GDM1 (cell line): Measurements from ENCODE around the gene ARAF.

Experiments used
- DNase-seq: peaks from one replicate; lab custom pipeline; 2025; lab: John Stamatoyannopoulos, UW

The ARAF gene

DNA sequence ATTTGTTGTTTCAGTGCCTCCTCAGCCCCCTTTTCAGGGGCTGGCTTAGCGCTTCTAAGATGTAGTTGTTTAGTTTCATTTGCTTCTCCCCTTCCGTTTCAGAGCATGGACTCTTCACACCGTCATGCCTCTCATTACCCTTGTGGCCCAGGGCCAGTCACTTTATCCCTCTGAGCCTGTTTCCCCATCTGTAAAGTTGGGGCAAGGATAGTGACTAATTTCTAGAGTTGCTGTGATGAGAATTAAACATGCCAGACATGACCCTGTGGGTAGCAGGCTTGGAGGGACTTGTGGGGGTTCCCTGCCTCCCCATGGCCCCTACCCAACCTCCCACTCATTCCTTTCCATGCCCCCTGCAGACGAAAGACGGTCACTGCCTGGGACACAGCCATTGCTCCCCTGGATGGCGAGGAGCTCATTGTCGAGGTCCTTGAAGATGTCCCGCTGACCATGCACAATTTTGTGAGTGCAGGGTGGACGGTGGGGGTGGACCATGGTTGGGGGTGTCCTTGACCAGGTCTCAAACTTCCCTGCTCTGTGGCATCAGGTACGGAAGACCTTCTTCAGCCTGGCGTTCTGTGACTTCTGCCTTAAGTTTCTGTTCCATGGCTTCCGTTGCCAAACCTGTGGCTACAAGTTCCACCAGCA lies 3.6 kb downstream of the ARAF start:
- no peak for DNase-seq

DNA sequence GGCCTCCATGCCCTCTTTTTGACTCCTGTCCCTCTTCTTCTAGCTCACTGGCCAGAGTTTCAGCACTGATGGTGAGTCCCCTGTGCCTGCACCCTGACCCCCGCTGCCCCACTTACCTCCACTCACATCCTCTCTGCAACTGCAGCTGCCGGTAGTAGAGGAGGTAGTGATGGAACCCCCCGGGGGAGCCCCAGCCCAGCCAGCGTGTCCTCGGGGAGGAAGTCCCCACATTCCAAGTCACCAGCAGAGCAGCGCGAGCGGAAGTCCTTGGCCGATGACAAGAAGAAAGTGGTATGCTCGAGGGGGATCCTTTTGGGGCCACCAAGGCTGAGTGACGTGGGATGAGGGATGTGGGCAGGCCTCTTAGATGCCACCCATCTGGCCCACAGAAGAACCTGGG lies 5.8 kb downstream of the ARAF start:
- no peak for DNase-seq

DNA sequence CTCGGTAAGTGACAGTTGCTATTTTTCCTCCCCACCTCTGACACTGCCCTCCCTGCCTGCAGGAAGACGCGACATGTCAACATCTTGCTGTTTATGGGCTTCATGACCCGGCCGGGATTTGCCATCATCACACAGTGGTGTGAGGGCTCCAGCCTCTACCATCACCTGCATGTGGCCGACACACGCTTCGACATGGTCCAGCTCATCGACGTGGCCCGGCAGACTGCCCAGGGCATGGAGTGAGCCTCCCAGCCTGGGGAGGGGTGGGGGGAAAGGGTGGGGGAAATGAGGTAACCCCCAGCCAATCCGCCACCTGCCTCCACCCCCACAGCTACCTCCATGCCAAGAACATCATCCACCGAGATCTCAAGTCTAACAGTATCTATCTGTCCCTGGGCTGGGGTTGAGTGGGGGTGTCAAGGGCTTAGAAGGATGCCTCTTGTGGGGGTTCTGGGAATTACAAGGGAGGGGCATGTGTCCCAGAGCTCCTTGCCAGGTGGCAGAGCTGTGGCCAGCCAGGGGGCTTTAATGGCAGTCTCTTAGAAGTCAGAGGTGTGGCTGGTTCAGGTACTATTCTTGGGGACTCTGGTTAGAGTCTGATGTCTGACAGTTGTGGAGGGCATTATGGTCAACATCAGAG lies 7.8 kb downstream of the ARAF start:
- no peak for DNase-seq

DNA sequence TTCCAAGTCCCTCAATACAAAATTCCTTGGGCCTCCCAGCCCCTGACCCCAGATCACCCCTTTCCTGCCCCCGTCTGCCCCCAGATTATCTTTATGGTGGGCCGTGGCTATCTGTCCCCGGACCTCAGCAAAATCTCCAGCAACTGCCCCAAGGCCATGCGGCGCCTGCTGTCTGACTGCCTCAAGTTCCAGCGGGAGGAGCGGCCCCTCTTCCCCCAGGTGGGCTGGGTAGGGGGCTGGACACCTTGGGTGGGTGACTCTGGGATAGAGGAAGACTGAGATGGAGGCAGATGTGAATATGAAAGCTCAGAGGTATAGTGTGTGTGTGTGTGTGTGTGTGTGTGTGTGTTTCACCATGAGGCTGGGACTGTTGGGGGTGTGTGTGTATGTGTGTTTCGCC lies 9.8 kb downstream of the ARAF start:
- no peak for DNase-seq

DNA sequence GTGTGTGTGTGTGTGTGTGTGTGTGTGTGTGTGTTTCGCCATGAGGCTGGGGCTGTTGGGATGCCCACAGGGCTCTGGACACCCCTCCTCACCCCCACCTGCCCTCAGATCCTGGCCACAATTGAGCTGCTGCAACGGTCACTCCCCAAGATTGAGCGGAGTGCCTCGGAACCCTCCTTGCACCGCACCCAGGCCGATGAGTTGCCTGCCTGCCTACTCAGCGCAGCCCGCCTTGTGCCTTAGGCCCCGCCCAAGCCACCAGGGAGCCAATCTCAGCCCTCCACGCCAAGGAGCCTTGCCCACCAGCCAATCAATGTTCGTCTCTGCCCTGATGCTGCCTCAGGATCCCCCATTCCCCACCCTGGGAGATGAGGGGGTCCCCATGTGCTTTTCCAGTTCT lies 10.2 kb downstream of the ARAF start:
- DNase-seq: no peak

DNA sequence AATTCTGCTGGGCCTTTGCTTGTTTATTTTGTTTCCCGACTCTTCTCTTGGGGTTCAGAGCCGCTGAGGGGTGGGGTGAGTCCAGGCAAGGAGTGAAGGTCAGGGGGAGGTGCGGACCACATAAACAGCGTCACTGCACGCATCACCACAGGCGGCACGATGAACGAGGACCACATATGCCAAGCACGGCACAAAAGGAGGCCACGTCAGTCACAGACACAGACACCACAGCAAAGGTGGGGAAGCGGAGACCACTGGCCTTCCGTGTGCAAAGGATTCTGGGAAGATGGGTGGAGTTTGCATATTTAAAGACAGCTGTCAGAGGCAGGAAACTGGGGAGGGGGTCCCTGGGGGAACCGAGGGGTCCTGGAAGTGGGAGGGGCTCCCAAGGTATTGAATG lies 10.9 kb downstream of the ARAF start:
- DNase-seq: no peak

DNA sequence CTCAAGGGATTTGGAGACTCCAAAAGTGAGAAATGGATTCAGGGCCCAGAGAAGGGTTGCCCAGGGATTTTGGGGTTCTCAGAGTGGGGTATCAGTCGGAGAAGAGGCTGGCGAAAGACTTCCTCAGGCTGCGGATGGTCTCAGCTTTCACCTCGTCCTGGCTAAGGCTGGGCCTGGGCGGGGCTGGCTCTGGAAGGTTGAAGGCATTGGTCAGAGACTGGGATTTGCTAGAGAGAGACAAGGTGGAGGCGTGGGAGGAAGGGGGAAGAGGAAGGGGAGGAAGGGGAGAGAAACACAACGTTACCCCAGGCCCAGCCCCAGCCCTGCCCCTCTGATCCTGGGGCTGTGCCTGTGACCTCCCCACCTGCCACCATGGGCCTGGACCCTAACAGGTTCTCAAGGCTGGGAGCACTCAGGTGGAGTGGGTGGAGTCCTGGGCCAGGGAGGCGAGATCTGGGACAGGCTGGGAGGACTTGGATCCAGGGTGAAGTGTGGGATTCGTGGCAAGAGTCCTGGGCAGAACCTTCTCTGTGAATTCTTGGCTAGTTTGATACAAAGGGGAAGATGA lies 11.9 kb downstream of the ARAF start:
- DNase-seq: no peak

DNA sequence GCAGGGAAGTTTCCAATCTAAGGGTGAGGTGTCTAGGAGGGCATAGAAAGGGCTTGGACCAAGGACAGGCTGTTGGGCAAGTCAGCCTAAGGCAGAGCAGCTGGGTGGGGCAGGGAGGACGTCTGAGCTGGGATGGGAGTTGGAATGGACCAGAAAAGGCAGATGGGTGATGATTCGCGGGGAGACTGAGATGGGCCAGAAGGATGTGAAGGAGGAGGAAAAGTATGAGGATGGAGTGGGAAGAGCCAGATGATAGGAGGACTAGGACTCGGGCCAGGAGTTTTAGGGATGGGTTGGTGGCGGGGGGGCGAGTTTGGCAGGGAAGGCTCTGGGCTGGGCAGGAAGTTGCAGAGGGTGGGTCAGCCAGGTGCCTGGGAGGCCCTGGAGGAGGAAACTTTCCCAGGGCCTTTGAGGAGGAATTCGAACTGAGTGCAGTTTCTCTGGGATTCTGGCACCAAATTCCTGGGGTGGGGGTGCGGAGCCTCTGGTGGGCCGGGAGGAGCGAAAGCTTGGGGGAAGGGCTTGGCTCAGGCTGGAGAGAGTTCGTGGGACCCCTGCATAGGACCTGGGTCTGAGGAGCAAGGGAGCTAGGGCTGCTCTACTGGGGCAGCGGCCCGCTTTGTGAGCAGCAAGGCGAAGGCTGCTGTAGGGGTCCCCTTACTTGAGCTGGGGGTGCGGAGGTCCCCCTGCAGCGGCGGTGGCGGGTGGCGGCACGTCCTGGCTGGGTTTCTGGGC lies 12.5 kb downstream of the ARAF start:
- no peak for DNase-seq

DNA sequence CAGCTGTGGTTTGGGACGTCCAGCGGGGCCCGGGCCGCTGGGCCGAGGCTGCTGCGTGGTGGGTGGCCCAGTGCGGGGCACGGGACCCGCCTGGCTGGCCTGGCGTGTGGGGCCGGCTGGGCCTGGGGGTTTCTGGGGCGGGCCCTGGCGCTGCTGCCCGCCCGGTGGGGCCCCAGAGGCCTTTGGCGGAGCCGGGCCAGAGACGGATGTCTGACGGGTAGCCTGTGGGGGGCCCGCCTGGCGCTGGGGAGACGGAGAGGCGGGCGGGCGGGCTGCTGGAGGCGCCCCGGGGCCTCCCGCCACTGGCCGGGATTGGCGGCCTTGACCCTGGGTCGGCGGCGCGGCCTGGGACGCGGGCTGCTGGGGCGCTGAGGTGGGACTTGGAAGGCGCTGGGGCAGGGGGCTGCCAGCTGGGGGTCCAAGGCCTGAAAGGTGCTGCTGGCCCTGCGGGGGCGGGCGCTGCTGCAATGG lies 13.1 kb downstream of the ARAF start:
- DNase-seq: no peak

DNA sequence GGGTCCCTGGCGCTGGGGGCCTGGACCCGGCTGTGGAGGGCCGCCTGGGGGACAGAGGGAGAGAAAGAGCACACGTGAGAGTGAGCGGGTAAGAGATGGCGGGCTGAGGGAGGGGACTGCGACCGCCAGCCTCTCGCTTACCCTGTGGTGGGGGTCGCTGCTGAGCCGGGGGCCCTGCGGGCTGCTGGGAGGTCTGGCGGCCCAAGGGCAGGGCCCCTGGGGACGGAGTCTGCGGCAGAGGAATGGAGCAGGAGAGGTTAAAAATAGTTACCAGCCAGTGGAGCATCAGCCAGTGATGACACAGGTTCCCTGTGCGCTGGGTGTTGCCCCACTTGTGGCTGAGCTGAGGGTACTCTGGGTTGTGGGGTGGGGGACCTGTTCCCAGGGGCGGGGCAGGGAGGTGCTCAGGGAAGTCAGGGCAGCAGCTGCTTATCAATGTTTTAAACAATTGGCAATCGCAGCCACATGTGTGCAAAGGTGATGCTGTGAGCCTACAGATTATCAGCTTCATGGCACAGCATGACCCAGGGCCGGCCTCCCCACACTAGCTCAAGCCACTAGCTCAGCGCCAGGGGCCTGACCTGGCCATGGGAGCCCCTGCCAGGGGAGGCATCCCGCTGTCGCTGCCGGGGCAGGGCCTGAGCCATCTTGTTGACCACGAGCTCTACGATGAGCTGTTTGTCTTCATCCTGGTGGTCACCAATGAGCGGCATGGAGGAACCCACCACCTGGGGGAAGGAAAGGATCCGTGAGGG lies 13.7 kb downstream of the ARAF start:
- DNase-seq: no peak

DNA sequence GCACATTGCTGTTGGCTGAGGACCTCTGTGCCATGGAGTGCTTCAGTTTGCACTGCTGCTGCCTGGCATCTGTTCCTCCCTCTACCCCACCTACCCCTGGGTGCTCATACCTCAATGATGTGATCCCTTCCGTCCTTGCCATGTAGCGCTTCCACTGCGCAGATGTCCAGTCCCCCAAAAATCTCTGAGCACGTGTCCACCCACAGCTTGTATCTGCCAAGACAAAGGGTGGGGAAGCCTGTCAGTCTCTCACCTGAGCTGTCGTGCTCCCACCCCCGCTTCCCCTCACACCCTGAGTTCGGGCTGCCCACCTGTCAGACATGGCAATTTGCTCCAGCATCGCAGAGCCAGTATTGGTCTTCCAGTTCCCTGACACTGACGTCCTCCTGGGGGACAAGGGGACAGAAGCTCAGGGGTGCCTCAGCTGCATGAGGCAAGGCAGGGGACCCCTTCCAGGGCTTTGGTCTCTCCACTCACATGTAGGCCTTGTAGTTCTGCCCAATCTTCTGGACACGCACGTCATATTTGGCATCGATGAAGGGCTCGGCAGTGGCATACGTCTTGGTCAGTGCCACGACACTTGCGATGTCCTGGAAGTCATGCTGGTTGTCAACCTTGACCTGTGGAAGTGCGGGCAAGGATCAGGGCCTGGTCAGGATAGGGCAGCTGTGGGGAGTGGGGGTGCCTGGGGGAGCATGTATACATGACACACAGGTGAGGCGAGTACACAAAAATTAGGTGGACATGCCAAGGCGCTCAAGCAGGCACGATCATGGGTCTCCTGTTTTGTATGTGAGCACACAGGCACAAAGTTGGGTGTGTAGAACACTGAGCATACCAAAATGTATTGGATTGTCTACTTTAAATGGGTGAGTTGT lies 15.3 kb downstream of the ARAF start:
- DNase-seq: no peak

DNA sequence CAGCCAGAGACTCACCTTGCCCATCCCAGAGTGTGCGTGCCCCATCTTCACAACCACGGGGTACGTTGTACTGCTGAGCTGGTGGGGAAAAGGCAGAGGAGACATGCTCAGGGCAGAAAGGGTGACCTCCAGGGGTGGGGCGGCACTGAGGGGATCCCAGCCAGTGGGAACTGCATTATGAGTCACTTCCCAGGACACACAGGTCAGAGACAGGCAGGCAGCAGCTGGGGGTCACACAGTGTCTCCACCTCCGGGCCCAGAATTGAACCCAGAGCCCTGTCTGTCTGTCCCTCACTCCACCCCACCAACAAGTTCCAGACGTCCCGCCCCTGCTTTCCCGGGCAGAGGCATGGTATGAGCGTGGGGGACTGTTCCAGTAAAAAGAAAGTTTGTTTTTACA lies 16.4 kb downstream of the ARAF start:
- no peak for DNase-seq

DNA sequence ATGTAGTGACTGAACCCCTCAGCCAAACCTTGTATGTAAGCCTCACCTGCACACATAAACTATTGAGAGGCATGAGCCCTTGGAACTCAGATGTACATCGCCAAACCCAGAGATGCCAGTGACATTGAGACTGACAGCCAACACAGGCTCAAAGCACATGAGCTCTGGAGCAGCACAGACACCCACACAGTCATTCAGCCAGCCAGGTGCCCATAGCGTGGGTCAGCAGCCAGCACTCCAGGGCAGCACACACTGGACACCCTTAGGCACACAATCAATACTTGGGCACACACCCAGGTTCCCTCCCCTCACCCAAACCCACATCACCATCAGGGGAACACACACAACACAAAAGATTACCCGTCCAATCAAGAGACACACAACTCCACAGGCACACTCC lies 16.9 kb downstream of the ARAF start:
- DNase-seq: no peak

DNA sequence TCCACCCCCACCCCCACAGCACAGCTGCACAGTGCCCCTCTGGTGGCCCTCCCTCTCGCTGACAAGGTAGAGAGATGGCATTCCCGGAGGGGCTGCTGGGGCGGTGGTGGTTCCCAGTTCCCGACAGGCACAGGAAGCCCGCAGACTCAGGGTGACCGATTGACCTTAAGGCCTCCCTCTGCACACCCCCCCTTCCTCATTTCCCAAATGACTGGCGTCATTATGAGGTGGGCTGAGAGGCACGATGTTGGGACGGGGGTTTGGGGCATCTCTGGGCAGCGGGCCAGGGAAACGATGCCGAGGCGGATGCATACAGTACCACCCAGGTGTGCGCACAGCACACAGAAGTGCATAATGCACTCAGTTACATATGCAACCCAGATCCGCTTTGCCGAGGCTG lies 17.7 kb downstream of the ARAF start:
- no peak for DNase-seq

DNA sequence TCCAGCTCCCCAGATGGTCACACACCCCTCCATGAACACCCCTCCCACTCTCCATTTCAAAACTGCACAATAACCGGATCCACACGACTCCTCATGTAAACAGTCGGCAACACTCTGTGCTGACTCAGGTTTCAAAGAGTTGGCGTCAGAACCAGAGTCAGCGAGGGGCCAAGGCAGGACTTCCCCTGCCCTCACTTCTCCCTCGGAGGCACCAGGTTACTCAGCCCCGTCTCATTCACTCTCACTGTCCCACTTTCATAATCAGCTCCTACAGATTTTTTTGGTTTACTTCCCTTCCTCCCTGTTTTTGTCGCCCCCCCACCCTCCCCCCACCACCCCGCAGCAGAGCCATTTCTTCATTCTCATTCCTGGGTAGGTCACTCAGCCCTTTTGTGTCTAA lies 18.5 kb downstream of the ARAF start:
- no peak for DNase-seq

DNA sequence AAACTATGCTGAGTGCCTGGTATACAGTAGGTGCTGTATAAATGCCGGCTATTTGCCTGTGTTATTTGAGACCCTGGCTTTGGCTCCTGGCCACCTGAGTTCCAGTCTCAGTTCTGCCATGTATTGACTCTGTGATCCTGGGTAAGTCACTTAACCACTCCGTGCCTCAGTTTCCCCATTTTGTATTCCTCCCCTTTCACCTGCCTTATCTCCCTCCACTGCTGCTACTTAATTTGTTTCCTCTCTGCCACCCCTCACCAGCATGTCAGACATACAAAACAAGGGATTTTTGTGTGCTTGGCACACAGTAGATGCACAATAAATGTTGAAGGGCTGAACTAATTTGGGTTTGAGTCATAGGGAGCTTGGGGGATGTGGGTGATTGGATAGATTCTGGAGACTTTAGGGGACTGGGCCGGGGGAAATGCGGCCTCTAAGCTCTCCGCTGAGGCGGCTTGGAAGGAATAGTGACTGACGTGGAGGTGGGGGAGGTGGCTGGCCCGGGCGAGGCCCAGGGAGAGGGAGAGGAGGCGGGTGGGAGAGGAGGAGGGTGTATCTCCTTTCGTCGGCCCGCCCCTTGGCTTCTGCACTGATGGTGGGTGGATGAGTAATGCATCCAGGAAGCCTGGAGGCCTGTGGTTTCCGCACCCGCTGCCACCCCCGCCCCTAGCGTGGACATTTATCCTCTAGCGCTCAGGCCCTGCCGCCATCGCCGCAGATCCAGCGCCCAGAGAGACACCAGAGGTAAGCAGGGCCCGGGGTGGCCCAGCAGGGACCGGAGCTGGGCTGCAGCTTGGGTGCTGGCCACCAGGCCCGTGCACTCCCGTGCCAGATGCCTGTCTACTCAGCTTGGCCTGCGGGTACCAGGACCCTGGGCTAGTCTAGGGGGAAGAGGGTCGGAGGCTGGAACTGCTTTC lies 21.0 kb downstream of the ARAF start, which contains the start of gene TIMP1:
Gene TIMP1, plus strand, starts transcription at position 706 of the 917 bp plus-strand sequence. CDS start 980 bp downstream, outside the sequence.
- peak; percentile 93 for DNase-seq

DNA sequence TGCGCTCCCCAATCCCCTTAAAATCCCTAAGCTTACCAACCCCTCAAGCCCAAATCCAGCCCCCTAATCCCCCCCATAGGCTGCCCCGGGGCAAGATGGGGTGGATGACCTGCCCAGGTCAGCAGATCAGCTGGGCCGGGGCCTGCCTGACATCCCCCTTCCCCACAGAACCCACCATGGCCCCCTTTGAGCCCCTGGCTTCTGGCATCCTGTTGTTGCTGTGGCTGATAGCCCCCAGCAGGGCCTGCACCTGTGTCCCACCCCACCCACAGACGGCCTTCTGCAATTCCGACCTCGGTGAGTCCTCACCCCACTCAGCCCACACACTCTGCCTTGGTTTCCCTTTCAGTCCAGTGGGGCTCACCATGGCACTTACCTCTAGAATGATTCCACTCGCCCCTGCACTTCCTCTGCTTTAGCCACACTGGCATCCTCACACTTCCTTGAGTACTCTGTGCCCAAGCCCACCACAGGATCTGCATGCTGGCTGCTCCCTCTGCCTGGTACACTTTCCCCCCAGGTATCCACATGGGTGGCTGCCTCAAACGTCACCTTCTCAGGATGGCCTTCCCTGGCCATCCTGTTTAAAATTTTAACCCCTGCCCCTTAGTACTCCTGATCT lies 22.3 kb downstream of the ARAF start:
- DNase-seq: no peak

DNA sequence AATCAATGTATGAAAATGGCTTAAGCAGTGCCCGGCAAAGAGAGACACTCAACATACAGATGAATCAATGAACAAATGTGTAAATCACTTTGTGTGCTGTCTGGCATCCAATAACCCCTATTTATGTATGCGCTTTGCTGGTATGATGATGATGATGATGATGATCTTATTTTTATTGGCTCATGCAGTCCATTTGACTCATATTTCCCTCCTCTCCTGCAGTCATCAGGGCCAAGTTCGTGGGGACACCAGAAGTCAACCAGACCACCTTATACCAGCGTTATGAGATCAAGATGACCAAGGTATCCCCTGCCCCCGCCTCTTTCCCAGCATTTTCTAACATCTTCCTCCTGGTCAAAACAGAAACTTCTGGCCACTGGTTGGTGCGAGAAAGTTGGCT lies 23.7 kb downstream of the ARAF start:
- no peak for DNase-seq

DNA sequence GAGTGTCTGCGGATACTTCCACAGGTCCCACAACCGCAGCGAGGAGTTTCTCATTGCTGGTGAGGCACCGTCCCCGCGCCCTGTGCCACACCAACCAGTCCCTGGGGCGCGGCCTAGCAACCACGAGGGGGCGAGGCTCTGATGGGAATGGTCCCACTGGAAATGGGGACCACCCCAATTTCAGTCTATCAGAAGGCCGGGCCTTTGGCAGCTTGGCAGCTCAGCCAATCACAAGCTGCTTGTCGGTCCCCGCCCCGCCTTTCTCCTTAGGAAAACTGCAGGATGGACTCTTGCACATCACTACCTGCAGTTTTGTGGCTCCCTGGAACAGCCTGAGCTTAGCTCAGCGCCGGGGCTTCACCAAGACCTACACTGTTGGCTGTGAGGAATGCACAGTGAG lies 24.3 kb downstream of the ARAF start:
- DNase-seq: no peak
